Measurements from ENCODE around the gene NAA10. TPM values are rescaled to one million over a fixed set of nuclear protein-coding genes. Genes with fewer than 3 reads are reported as not detected.

The NAA10 gene
- total RNA-seq, 1 experiment from 2014 or later: 91.3 TPM

- H3K36me3 ChIP-seq (ENCODE audit: control insufficient read depth, insufficient read depth, low read length): peaks cover 3% of the 10 kb centered on the region
- CTCF ChIA-PET: interaction anchor here (1.3 kb wide), 2 partner anchors 18 to 21 kb away, joined by 3 to 4 read pairs; no protein-coding TSS in a partner anchor
- H3K27me3 Mint-ChIP-seq (ENCODE audit: insufficient read depth, unreplicated experiment): no peaks in the 10 kb centered on the region
- TF ChIP-seq CTCF (IDR thresholded peaks at IDR 0.05; ENCODE audit: insufficient read depth in 1 of 2, low read depth in 1 of 2, low read length in 1 of 2, severe bottlenecking in 1 of 2, unreplicated experiment in 1 of 2): no peak
- no peak overlapping the region for H3K27ac Mint-ChIP-seq (ENCODE audit: unreplicated experiment)
- POLR2A ChIA-PET: no interaction called here
- no peaks in the 10 kb centered on the region for H3K4me1 ChIP-seq
- no peaks in the 10 kb centered on the region for H3K9me3 Mint-ChIP-seq (ENCODE audit: unreplicated experiment)
- TSS peak; percentile 1 for BruUV-seq (replicated peaks)
- no peak overlapping the region for H3K4me3 Mint-ChIP-seq (ENCODE audit: unreplicated experiment)
- no peaks in the 10 kb centered on the region for H3K9me3 ChIP-seq
- H3K36me3 Mint-ChIP-seq (ENCODE audit: insufficient read depth, unreplicated experiment): peaks cover 35% of the 10 kb centered on the region
- H3K4me1 Mint-ChIP-seq (ENCODE audit: low read depth, unreplicated experiment): no peaks in the 10 kb centered on the region
- H3K27me3 ChIP-seq (replicated peaks; ENCODE audit: control insufficient read depth, insufficient read depth, low read length): no peaks in the 10 kb centered on the region
- DNase-seq: no peak
- intact Hi-C loops (cut with micrococcal nuclease; ENCODE audit: unreplicated experiment): no loop called here
- H3K4me3 ChIP-seq (ENCODE audit: low read depth, low read length): no peak overlapping the region
These were observed 32.8 kb upstream of the NAA10 start for GRCh38 chrX:153967536-153968224.

- CTCF ChIA-PET: interaction anchor here (1.3 kb wide), 2 partner anchors 18 to 20 kb away, joined by 3 to 4 read pairs; no protein-coding TSS in a partner anchor
These were observed 32.2 kb upstream of the NAA10 start for GRCh38 chrX:153966841-153967535.

More at GRCh38 chrX:153966841-153967535, 32.2 kb upstream of the NAA10 start:
- DNase-seq: no peak
- Mint-ChIP-seq H3K36me3 (ENCODE audit: insufficient read depth, unreplicated experiment) (peaks cover 35% of the 10 kb centered on the region), H3K27ac (ENCODE audit: unreplicated experiment) (no peak overlapping the region), H3K27me3 (ENCODE audit: insufficient read depth, unreplicated experiment) (no peaks in the 10 kb centered on the region), H3K9me3 (ENCODE audit: unreplicated experiment) (no peaks in the 10 kb centered on the region), H3K4me3 (ENCODE audit: unreplicated experiment) (no peak overlapping the region), H3K4me1 (ENCODE audit: low read depth, unreplicated experiment) (no peaks in the 10 kb centered on the region)
- no peaks in the 10 kb centered on the region for H3K27me3 ChIP-seq (replicated peaks; ENCODE audit: control insufficient read depth, insufficient read depth, low read length)
- intact Hi-C loops (cut with micrococcal nuclease; ENCODE audit: unreplicated experiment): no loop called here
- no TSS peak for BruUV-seq (replicated peaks)
- no peaks in the 10 kb centered on the region for H3K4me1 ChIP-seq
- no peak for TF ChIP-seq CTCF (IDR thresholded peaks at IDR 0.05; ENCODE audit: insufficient read depth in 1 of 2, low read depth in 1 of 2, low read length in 1 of 2, severe bottlenecking in 1 of 2, unreplicated experiment in 1 of 2)
- no peak overlapping the region for H3K4me3 ChIP-seq (ENCODE audit: low read depth, low read length)
- H3K9me3 ChIP-seq: no peaks in the 10 kb centered on the region
- H3K36me3 ChIP-seq (ENCODE audit: control insufficient read depth, insufficient read depth, low read length): peaks cover 3% of the 10 kb centered on the region
- POLR2A ChIA-PET: no interaction called here
